ENCODE data around the gene MR1. TPM values are rescaled to one million over a fixed set of nuclear protein-coding genes. Genes with fewer than 3 reads are reported as not detected.
A peak's percentile ranks its signal among the peaks of the same experiment; 100 is the strongest.

The MR1 gene
- polyA plus RNA-seq, 1 donor from 2014 or later: 28.3 TPM

- Mint-ChIP-seq H3K4me1 (peaks cover 22 to 25% (median 24%) of the 10 kb centered on the region in 3 donors), H3K27ac (peak overlapping the region in 1 of 3 donors; percentile 53), H3K27me3 (no peaks in the 10 kb centered on the region)
Observed at GRCh38 chr1:181064702-181065101, 30.9 kb downstream of the MR1 start.

GRCh38 chr1:181073638-181074037 lies 39.9 kb downstream of the MR1 start:
- H3K27me3 Mint-ChIP-seq: peaks cover 26% of the 10 kb centered on the region
- no peak overlapping the region for H3K4me3 Mint-ChIP-seq
- peaks cover 0 to 2% (median 2%) of the 10 kb centered on the region in 3 donors for H3K4me1 Mint-ChIP-seq
- H3K27ac Mint-ChIP-seq: peak overlapping the region in 1 of 3 donors; percentile 16
- H3K9me3 Mint-ChIP-seq: peaks cover 0 to 3% (median 1%) of the 10 kb centered on the region in 3 donors
- peaks cover 2% of the 10 kb centered on the region for H3K36me3 Mint-ChIP-seq

More at GRCh38 chr1:181064702-181065101, 30.9 kb downstream of the MR1 start:
- peaks cover 0 to under 1% (median 0%) of the 10 kb centered on the region in 3 donors for H3K9me3 Mint-ChIP-seq
- H3K36me3 Mint-ChIP-seq: peaks cover under 1% of the 10 kb centered on the region
- H3K4me3 Mint-ChIP-seq: no peak overlapping the region

- peaks cover 2 to 5% (median 2%) of the 10 kb centered on the region in 3 donors for H3K4me1 Mint-ChIP-seq
- H3K9me3 Mint-ChIP-seq: peaks cover 0 to 3% (median 1%) of the 10 kb centered on the region in 3 donors
- H3K4me3 Mint-ChIP-seq: no peak overlapping the region
- H3K27ac Mint-ChIP-seq: no peak overlapping the region
- H3K27me3 Mint-ChIP-seq: peaks cover 30% of the 10 kb centered on the region
- H3K36me3 Mint-ChIP-seq: peaks cover 2% of the 10 kb centered on the region
Observed at GRCh38 chr1:181075766-181076350, 42.1 kb downstream of the MR1 start.

- no peak overlapping the region for H3K27ac Mint-ChIP-seq
- H3K4me3 Mint-ChIP-seq: no peak overlapping the region
- H3K9me3 Mint-ChIP-seq: peaks cover 0 to 3% (median 1%) of the 10 kb centered on the region in 3 donors
- H3K36me3 Mint-ChIP-seq: peaks cover 2% of the 10 kb centered on the region
- H3K27me3 Mint-ChIP-seq: peaks cover 30% of the 10 kb centered on the region
- peaks cover 2 to 5% (median 2%) of the 10 kb centered on the region in 3 donors for H3K4me1 Mint-ChIP-seq
Observed at GRCh38 chr1:181076852-181077251, 43.1 kb downstream of the MR1 start.

DNA sequence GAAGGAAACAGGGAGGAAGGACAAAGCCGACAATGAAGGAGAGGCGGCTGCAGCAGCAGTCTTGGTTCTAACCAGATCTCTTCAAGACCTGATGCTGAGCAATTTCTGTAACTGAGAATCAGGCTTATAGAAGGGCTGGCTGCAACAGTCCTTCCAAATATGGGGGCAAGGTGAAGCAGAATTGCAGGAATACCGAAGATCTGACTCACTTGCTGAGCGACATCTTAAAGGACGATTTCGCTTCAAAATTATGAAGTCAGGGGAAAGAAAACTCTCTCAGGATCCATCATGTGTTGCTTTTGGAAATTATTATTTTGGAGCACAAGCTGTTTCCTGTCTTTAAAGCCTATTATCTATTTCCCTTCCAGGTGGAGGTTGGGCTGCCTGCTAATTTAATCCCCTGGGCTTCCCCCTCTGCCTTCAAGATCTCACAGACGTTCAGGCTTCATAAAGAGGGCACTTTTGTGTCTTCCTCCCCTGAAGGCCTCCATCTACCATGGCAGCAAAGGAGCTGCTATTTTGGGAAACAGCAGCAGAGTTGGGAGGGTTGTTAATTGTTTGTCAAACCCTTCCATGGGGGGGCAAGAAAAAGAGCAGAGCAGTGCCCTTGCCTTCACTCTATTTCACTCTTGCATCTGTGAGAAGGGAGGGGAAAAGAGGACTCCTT lies 43.9 kb downstream of the MR1 start:
- Mint-ChIP-seq H3K27me3 (peaks cover 30% of the 10 kb centered on the region), H3K36me3 (peaks cover 2% of the 10 kb centered on the region), H3K27ac (no peak overlapping the region), H3K4me1 (peaks cover 2 to 5% (median 2%) of the 10 kb centered on the region in 3 donors), H3K4me3 (no peak overlapping the region), H3K9me3 (peaks cover 0 to 3% (median 1%) of the 10 kb centered on the region in 3 donors)

DNA sequence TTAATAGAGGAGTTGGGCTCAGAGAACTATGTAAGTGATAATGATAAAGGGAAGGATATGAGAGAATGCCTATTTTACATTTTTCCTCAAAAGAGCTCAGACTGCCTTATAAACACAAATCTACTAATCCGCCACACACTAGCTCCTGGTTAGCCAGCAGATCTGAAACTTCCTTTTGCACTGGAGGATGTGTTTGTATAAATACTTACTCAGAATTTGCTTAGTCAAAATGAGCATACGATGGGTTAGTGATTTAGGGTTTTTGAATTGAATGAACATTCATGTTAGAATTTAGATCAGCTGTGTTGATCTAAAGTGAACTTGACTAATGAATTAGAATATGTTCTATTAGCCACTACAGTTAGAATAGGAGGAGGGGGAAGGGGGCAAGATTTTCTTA lies 45.6 kb downstream of the MR1 start:
- Mint-ChIP-seq H3K9me3 (peaks cover 0 to 3% (median 1%) of the 10 kb centered on the region in 3 donors), H3K27me3 (peaks cover 27% of the 10 kb centered on the region), H3K27ac (no peak overlapping the region), H3K4me3 (no peak overlapping the region), H3K36me3 (peaks cover 2% of the 10 kb centered on the region), H3K4me1 (peaks cover 4 to 9% (median 7%) of the 10 kb centered on the region in 3 donors)

GRCh38 chr1:181079920-181080319 lies 46.1 kb downstream of the MR1 start:
- Mint-ChIP-seq H3K36me3 (peaks cover 2% of the 10 kb centered on the region), H3K27me3 (peaks cover 27% of the 10 kb centered on the region), H3K4me3 (no peak overlapping the region), H3K27ac (no peak overlapping the region), H3K9me3 (no peaks in the 10 kb centered on the region), H3K4me1 (peaks cover 6 to 12% (median 9%) of the 10 kb centered on the region in 3 donors)

GRCh38 chr1:181080556-181080955 lies 46.8 kb downstream of the MR1 start:
- Mint-ChIP-seq H3K4me3 (no peak overlapping the region), H3K4me1 (peaks cover 6 to 12% (median 9%) of the 10 kb centered on the region in 3 donors), H3K27me3 (peaks cover 26% of the 10 kb centered on the region), H3K27ac (no peak overlapping the region), H3K9me3 (no peaks in the 10 kb centered on the region), H3K36me3 (peaks cover 2% of the 10 kb centered on the region)

DNA sequence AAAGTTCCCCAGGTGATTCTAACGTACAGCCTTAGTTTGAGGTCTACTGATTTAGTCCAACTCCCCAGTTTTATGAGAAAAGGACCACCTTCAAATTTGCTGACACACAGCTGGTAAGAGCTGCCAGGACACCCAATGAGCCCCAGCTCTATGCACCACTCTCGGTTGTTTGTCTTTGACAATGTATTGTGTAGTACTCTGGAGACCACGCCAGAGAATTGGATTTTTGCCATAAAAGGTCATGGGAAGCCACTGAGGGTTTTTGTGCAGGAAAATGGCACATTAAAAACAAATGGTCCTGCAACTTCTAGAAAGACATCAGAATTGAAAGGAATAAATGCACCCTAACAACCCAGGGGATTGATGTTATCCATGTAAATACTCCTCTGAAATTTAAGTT lies 47.6 kb downstream of the MR1 start:
- Mint-ChIP-seq H3K36me3 (peaks cover 2% of the 10 kb centered on the region), H3K27me3 (peaks cover 20% of the 10 kb centered on the region), H3K27ac (no peak overlapping the region), H3K4me1 (peaks cover 6 to 12% (median 9%) of the 10 kb centered on the region in 3 donors), H3K9me3 (no peaks in the 10 kb centered on the region), H3K4me3 (no peak overlapping the region)

DNA sequence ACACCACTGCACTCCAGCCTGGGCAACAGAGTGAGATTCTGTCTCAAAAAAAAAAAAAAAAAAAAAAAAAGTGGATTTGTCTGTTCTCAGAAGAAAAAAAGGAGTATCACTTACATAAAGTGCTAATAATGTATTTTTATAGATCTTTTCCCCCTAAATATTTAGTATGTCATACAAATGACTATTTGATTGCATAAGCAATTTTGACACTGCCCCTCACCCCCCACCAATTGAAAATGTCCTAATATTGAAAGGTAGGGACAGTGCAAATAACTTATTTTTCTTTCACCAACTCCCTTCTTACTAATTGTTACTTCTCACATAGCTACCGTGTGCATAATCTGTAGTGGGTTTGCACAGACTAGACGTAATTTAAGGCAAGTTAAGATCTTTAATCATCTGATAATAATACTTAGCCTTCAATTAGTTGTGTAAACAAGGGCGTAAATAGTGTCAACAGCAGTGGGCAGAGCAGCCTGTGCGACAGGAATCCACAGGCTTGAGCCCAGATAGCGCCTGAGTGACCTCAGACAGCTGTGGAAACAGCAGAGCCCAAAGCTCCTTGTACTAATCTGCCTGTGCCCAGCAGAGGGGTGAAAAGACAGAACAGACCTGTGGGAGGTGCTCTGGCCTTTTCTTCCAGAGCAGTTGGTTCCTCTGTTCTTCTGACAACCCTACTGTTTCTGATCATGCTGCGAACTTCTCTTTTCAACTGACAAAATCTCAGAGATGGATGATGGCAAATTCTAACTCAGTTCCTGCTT lies 50.2 kb downstream of the MR1 start:
- no peaks in the 10 kb centered on the region for H3K36me3 Mint-ChIP-seq
- H3K9me3 Mint-ChIP-seq: no peaks in the 10 kb centered on the region
- H3K27ac Mint-ChIP-seq: peak overlapping the region; percentile 9 to 69 (median 69)
- H3K4me3 Mint-ChIP-seq: peak overlapping the region in 2 of 4 donors; percentile 29 to 52
- H3K4me1 Mint-ChIP-seq: peaks cover 13 to 24% (median 17%) of the 10 kb centered on the region in 3 donors
- peaks cover 3% of the 10 kb centered on the region for H3K27me3 Mint-ChIP-seq

DNA sequence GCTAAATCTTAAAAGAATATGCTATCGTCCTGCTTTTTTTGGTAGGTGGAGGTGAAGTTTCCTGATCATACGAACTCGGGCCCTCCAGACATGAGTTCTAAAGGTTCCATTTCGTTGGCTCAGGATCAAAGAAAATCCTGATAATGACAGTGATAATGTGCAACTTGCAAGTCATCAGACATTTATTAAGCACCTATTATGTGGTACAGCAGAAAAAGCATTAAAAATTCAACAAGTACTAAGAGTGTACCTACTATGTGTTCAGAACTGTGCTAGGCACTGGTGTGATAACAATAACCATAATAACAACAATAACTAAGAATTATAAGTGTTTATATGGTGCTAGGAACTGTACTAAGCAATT lies 50.8 kb downstream of the MR1 start:
- Mint-ChIP-seq H3K36me3 (no peaks in the 10 kb centered on the region), H3K27me3 (no peaks in the 10 kb centered on the region), H3K9me3 (no peaks in the 10 kb centered on the region), H3K27ac (peak overlapping the region in 1 of 3 donors; percentile 69), H3K4me3 (peak overlapping the region in 2 of 4 donors; percentile 29 to 52), H3K4me1 (peaks cover 13 to 24% (median 17%) of the 10 kb centered on the region in 3 donors)

- Mint-ChIP-seq H3K4me3 (no peak overlapping the region), H3K36me3 (no peaks in the 10 kb centered on the region), H3K9me3 (no peaks in the 10 kb centered on the region), H3K27me3 (no peaks in the 10 kb centered on the region), H3K27ac (no peak overlapping the region), H3K4me1 (peaks cover 13 to 24% (median 17%) of the 10 kb centered on the region in 3 donors)
Observed at GRCh38 chr1:181086091-181086490, 52.3 kb downstream of the MR1 start.

- Mint-ChIP-seq H3K4me3 (peak overlapping the region in 3 of 4 donors; percentile 93 to 100 (median 100)), H3K27ac (peak overlapping the region; percentile 96 to 99 (median 99)), H3K27me3 (no peaks in the 10 kb centered on the region), H3K4me1 (peaks cover 21 to 32% (median 23%) of the 10 kb centered on the region in 3 donors), H3K9me3 (no peaks in the 10 kb centered on the region), H3K36me3 (peaks cover 5% of the 10 kb centered on the region)
Observed at GRCh38 chr1:181086926-181087325, 53.1 kb downstream of the MR1 start.

DNA sequence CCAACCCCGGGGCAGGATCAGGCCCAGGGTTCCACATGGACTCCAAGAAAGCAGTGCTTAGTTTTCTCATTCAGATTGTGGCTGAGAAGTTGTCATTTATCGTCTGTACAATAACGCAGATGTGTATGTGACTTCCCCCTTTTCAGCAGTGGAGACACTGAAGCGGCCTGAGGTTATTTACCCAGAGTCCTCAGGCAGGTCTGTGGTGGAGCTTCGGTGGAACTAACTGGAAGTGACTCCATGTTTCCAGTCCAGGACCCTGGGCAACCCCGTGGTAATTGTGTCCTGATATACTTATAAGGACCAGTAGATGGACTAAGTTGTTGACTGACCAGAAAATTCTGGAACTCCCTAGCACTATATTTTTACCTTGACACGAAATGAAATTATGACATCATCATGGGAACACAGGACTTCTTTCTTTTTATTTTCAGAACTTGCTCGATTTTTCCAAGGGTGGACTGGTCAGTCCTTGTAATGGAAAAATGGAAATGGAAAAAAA lies 53.7 kb downstream of the MR1 start:
- Mint-ChIP-seq H3K4me3 (peak overlapping the region; percentile 93 to 100 (median 100)), H3K4me1 (peaks cover 25 to 36% (median 26%) of the 10 kb centered on the region in 3 donors), H3K36me3 (peaks cover 6% of the 10 kb centered on the region), H3K9me3 (no peaks in the 10 kb centered on the region), H3K27ac (peak overlapping the region; percentile 96 to 99 (median 99)), H3K27me3 (no peaks in the 10 kb centered on the region)

Data from IgD-negative memory B cell (primary cell).